ENCODE results near the gene SLC2A9.

Gene SLC2A9

DNA sequence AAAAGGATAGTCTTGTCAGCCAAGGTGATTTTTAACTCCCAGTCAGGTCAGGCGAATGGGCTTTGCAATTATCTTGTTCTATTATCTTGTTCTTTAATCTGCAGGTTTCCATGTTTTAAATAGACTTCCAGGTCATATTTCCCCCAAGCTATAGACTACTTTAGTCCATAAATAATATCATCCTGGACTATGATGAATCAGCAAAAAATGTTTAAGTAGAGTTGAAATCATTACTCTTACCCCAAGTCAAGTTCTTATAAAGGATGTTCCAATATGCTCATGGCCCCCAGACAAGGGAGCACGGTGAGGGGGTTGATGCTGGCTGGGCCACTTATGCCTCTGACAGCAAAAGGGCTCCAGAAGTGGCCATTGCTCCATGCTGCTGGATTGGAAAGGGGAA lies 75.1 kb downstream of the SLC2A9 start:
- DNase-seq (ENCODE audit: low read depth in 2 of 2), result no peak
- TF ChIP-seq, protein P1, sequence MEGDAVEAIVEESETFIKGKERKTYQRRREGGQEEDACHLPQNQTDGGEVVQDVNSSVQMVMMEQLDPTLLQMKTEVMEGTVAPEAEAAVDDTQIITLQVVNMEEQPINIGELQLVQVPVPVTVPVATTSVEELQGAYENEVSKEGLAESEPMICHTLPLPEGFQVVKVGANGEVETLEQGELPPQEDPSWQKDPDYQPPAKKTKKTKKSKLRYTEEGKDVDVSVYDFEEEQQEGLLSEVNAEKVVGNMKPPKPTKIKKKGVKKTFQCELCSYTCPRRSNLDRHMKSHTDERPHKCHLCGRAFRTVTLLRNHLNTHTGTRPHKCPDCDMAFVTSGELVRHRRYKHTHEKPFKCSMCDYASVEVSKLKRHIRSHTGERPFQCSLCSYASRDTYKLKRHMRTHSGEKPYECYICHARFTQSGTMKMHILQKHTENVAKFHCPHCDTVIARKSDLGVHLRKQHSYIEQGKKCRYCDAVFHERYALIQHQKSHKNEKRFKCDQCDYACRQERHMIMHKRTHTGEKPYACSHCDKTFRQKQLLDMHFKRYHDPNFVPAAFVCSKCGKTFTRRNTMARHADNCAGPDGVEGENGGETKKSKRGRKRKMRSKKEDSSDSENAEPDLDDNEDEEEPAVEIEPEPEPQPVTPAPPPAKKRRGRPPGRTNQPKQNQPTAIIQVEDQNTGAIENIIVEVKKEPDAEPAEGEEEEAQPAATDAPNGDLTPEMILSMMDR (IDR thresholded peaks at IDR 0.05; ENCODE audit: low read depth, low read length), result no peak
- H3K4me3 ChIP-seq (replicated peaks in 1 of 2; ENCODE audit: low read depth in 2 of 2, low read length in 2 of 2), result no peak overlapping the region

DNA sequence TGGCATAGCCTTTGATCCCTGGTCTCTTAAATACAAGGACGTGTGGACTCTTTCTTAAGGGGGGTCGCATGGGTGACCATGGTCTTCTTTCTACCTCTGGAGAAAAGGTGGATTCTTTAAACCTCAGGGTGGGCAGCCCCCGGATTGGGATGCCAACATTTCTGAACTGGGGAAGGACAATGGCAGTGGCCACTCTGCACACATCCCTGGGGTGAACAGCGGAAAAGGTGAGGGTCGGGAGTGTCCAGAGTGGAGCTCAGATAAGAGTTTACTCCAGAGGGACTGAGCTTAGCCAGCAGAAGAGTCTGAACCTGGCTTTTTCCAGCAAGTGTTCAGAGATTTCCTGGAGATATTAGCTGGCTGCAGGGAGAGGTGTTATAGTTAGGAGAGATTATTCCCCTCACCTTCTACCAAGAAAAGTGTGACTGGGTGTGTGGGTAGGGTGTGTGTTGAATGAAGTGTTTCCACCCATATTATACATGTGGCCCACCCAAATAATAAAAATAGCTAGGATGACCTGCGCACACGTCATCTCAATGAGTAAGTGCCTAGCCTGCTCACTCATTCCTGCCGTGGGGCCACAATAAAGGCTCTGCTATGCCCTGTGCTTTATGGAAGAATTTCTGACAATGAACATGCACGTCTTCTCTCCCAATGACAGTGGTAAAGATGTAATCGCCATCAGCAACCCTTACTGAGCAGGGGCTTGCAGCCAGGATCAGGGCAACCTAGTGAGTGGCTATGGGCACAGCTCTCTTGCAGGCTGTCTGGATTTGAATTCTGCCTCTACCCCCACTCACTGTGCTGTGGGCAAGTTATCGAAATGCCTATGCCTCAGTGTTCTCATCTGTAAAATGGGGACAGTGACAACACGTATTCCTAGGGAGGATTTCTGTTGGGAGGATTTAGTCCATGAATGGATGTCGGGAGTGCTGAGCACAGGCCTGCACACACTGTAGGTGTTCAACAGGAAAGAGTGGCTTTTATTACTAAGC lies 76.6 kb downstream of the SLC2A9 start:
- TF ChIP-seq, protein P1 (IDR thresholded peaks at IDR 0.05; ENCODE audit: low read depth, low read length), result no peak
- DNase-seq (ENCODE audit: low read depth in 2 of 2), result peak in 1 of 2 donors; percentile 38
- H3K4me3 ChIP-seq (replicated peaks in 1 of 2; ENCODE audit: low read depth in 2 of 2, low read length in 2 of 2), result no peak overlapping the region

DNA sequence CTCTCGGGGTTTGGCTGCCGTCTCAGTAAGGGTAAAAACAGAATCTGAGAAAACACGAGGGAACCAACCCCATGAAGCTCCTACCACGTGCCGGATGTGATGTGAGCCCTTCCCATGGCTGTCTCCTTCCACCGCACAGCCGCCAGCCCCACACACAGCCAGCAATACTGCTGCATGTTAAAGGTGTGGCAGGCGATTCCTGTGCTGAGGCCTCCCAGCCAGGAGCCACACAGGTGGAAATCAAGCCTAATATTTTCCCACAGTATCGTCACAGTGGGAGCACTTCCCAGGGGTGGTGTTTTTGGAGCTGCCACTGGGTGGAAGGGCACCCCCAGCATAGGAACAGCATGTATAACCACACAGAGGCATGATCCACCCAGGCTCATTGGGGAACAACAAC lies 77.5 kb downstream of the SLC2A9 start:
- no peak for DNase-seq (ENCODE audit: low read depth in 2 of 2)
- TF ChIP-seq, protein P1 (IDR thresholded peaks at IDR 0.05; ENCODE audit: low read depth, low read length), result no peak
- H3K4me3 ChIP-seq (replicated peaks in 1 of 2; ENCODE audit: low read depth in 2 of 2, low read length in 2 of 2), result no peak overlapping the region

DNA sequence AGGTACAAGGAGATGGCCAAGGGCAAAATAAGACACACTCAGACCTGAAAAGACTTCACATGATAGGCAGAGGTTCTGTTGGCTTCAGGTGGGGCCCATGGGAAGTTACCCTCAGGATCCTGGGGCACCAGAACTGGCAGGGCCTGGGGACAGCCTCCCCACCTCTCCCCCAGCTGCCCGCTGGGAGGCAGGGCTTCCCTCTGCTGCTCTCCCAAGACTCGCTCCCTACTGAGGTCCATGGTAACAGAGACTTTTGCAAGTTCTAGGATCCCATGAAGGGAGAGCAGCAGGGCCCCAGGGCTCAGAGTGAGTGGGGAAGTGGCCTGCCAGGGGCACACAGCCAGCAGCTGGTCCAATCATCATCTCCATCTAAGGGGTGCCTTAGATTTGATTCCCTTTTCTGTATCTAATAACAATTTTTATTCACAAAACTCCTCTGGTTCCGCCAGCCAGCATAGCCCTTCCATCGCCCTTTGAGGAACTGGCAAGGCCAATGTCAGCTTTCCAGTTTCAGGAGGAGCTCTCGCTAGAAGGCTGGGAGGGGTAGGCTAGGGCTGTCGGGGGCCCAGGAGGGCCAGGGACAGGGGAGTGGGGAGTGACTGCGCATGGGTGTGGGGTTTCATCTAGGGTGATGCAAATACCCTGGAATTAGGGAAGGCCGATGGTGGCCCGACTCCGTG lies 78.2 kb downstream of the SLC2A9 start:
- TF ChIP-seq, protein P1 (IDR thresholded peaks at IDR 0.05; ENCODE audit: low read depth, low read length), result no peak
- DNase-seq (ENCODE audit: low read depth in 2 of 2), result no peak
- no peak overlapping the region for H3K4me3 ChIP-seq (replicated peaks in 1 of 2; ENCODE audit: low read depth in 2 of 2, low read length in 2 of 2)

DNA sequence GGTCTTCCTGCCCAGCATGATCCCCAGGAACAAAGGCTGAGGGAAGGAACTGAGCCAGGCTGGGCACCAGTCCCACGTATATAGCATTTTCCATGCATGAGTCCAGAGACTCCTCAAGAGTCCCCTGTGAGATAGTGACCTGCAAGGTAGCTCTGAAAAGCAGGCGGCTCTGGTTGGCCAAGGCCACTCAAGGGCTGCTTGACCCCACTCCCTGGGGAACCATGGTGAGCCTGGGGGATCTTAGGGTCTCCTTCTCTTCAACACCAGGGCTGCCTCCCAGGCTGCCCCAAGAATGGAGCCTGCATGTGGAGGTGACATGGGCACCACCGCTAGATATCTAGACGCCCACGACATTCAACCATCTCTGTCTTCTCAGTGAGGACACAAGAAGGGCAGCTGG lies 79.2 kb downstream of the SLC2A9 start:
- H3K4me3 ChIP-seq (replicated peaks in 1 of 2; ENCODE audit: low read depth in 2 of 2, low read length in 2 of 2), result no peak overlapping the region
- TF ChIP-seq, protein P1 (IDR thresholded peaks at IDR 0.05; ENCODE audit: low read depth, low read length), result no peak
- DNase-seq (ENCODE audit: low read depth in 2 of 2), result no peak

DNA sequence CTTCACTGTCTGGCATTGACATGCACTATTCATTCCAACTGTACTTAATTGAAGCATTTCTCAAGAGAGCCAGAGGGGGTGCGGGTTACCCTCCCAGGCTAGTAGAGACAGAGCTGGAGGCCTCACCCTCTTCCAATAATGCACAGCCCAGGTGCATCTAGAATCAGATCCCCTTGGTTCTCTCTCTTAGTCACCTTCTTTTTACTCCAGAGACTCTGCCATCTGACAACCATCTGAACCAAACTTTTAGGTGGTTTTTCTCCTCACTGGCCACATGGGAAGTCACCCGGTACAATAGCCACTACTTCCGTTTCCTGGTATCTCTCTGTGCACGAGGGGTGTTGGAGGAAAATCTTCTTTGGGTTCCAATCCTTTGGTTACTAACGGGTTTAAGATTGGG lies 81.3 kb downstream of the SLC2A9 start:
- TF ChIP-seq, protein P1 (IDR thresholded peaks at IDR 0.05; ENCODE audit: low read depth, low read length), result no peak
- no peak for DNase-seq (ENCODE audit: low read depth in 2 of 2)
- H3K4me3 ChIP-seq (replicated peaks in 1 of 2; ENCODE audit: low read depth in 2 of 2, low read length in 2 of 2), result no peak overlapping the region
